Measurements from ENCODE around the gene EPB41L4B. TPM values are rescaled to one million over a fixed set of nuclear protein-coding genes. Genes with fewer than 3 reads are reported as not detected.
"Not testable (repeated sequence)": the region's sequence is repeated elsewhere in the genome, so short reads cannot be mapped to it uniquely, and the experiment has no call there.

EPB41L4B gene
- polyA plus RNA-seq, 4 donors = 4.0 to 22.2 (median 15.4) TPM

GRCh38 chr9:109133533-109133932 lies 187.3 kb downstream of the EPB41L4B start:
- DNase-seq (ENCODE audit: low read depth in 4 of 4, low spot score in 3 of 4) = no peak

DNA sequence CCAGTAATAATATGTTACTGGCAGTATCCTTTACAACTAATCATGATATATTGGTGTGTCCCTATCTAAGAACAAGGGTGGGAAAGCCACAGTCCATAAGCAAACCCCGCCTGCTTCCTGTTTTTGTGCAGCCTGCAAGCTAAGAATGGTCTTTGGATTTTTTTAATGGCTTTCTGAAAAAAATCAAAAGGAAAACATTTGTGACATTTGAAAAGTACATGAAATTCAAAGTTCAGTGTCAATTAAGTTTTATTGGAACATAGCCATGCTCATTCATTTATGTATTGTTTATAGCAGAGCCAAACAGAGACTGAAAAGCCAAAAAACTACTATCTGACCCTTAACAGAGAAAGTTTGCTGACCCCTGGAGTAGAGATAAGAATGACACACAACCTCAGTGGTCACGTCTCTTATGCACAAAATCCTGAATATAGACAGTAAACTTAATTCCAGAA lies 188.3 kb downstream of the EPB41L4B start:
- no peak for DNase-seq (ENCODE audit: low read depth in 4 of 4, low spot score in 3 of 4)

DNA sequence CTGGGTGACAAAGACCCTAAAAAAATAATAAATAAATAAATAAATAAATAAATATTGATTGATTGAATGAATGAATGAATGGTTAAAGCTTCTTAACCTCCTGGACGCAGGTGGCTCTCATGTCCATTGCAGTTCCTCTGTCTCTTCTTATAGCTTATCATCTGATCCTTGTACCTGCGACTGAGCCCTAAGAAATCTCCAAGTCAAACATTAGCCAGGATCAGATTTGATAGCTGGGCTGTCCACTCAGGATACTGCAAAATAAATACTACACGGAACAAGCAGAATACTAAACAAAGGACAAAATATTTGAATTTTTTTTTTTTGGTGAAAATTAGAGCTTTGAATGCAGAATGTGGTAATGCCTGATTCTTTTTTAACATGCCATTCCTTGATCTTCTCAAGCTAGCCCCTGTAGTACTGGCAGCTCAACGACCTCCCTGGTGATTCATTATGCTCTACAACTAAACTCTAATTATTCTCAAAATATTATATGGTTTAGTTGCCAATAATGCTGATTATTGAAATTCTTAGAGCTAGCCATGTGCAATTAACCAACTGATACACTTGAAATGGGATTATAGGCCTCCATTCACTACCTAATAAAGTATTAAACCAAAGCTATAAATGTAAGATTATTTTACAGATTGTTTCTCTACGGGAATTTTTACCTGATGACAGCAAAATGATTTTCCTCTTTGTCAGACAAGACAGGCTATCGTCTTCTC lies 191.2 kb downstream of the EPB41L4B start:
- DNase-seq (ENCODE audit: low read depth in 4 of 4, low spot score in 3 of 4) = no peak

DNA sequence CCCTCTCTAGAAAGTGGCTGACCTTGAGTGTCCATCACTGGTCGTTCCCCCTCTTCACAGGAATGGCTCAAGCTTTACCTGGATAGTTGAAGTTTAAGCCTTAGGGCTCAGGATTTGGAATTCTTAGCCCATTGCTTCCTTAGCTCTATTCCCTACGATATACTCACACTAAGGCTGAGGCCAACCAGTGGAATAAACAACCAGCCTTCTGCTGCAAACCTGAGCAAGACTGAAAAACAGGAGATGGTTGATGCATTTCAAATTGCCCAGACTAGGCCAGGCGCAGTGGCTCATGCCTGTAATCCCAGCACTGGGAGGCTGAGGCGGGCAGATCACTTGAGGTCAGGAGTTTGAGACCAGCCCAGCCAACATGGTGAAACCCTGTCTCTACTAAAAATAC lies 194.2 kb downstream of the EPB41L4B start:
- not testable (repeated sequence) for DNase-seq (ENCODE audit: low read depth in 4 of 4, low spot score in 3 of 4)

DNA sequence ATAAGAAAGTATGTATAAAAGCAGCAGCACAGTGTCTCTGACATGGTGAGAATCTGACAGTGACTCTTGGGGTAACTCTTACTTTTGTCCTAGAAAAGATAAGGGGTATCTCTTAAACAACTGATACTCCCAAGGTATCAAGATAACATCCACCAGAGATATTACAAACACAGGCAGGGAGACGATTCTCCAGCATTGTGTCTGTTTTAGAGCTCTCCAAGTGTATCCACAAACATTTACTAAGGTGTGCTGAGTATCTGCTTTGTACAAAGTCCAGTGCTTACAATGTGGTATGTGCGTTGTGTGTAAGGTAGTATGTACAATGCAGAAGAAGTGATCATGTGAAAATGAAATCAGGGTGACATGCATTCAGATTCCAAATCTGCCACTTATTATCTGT lies 196.7 kb downstream of the EPB41L4B start:
- DNase-seq (ENCODE audit: low read depth in 4 of 4, low spot score in 3 of 4) = no peak

DNA sequence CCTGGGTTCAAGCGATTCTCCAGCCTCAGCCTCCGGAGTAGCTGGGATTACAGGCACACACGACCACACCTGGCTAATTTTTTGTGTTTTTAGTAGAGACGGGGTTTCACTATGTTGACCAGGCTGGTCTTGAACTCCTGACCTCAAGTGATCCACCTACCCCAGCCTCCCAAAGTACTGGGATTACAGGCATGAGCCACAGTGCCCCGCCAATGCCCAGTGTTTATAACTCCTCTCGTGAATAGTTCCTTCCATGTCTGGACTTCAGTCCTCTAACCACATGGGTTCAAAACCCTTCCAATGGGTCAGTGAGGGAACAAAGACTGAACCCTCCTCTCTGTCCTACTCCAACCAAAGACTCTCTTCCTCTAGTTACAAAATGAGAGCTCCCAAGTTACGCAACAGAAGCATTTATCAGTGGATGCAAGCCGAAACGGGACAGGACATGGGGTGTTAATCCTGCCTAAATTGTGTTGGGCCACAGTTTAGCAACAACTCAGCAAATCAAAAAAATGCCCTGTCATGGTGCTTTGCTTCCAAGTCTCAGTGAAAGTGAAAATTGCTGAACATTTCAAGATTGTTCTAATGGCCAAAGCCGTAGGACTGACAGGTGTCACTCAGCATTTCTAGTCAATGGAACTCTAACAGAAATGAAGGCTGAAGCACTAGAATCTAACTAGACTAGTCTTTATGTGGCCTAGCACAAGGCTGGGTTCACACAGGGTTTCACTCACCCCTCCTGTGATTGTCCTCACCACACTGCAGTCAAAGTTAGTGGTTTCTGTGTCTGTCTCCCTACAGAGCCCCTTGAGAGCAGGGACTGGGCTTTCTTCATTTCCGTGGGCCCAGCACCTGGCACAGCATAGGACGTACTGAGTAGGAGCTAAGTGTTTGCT lies 197.9 kb downstream of the EPB41L4B start:
- no peak for DNase-seq (ENCODE audit: low read depth in 4 of 4, low spot score in 3 of 4)

Other genes starting within 250 kb of the EPB41L4B start
- gene TMEM245, start 201.1 kb downstream of the EPB41L4B start, polyA plus RNA-seq (ENCODE audit: insufficient read length in 4 of 4) = 10 to 100 TPM; 32.7 to 75.0 (median 65.4) TPM
- 10 to 100 TPM in 1 of 4 donors, 1 to 10 TPM in 3; 2.6 to 12.7 (median 4.0) TPM for gene FRRS1L, start 153.8 kb downstream of the EPB41L4B start, polyA plus RNA-seq (ENCODE audit: insufficient read length in 4 of 4)
- 10 to 100 TPM in 3 of 4 donors, 1 to 10 TPM in 1; 3.2 to 56.4 (median 51.1) TPM for gene PTPN3, start 177.2 kb upstream of the EPB41L4B start, polyA plus RNA-seq (ENCODE audit: insufficient read length in 4 of 4)